SK-N-SH (cell line): ENCODE measurements around the gene CDH22. TPM values are rescaled to one million over a fixed set of nuclear protein-coding genes. Genes with fewer than 3 reads are reported as not detected.

Experiments
- CTCF ChIA-PET: fragments of 300-600, 350-600 bp; formaldehyde crosslinking; extraction: SDS; loops from one replicate; lab custom pipeline; 2021; lab: Yijun Ruan, JAX
- POLR2A ChIA-PET: fragments of 350-600 bp; sonication (Branson Sonifier 250); formaldehyde crosslinking; extraction: SDS; loops from one replicate; lab custom pipeline; 2020; ENCODE audit warnings: antibody characterized with exemption, inconsistent platforms; lab: Yijun Ruan, JAX
- DNase-seq: peaks from one replicate; pipeline ENCODE4 v3.0.0; 2012
- H2AFZ ChIP-seq: fragments of 200-600 bp; sonication (generic); 2 replicates; pipeline ENCODE4 v1.8.1; 2016; ENCODE audit warnings: antibody characterized with exemption, mild to moderate bottlenecking, low read depth
- H3F3A ChIP-seq: fragments of 200-600 bp; sonication (generic); replicated peaks from 2 replicates; pipeline ENCODE3; 2016; ENCODE audit warnings: antibody characterized with exemption, mild to moderate bottlenecking; ENCODE audit not compliant: insufficient read depth
- H3K27ac ChIP-seq, 2 experiments: fragments of 200-500 bp in 1 of 2; fragments of 200-600 bp in 1 of 2; sonication (Bioruptor generic) in 1 of 2; sonication (generic), shearing (Covaris generic) in 1 of 2; 2 replicates each; pipeline versions ENCODE4 v1.5.1 to v1.6.1; 2014 to 2016; ENCODE audit warnings: low read depth in 2 of 2, inconsistent platforms in 1 of 2, low read length in 1 of 2, mild to moderate bottlenecking in 1 of 2, mixed read lengths in 1 of 2
- H3K27me3 ChIP-seq: fragments of 200-600 bp; sonication (generic), shearing (Covaris generic); 2 replicates; pipeline ENCODE4 v1.6.1; 2016; ENCODE audit warnings: mixed run types; ENCODE audit not compliant: insufficient read depth
- H3K36me3 ChIP-seq, 2 experiments: fragments of 200-500 bp in 1 of 2; fragments of 200-600 bp in 1 of 2; sonication (Bioruptor generic) in 1 of 2; sonication (generic) in 1 of 2; replicated peaks in 1 of 2; 2 replicates each; pipeline versions ENCODE3 to v1.5.1; 2014 to 2016; ENCODE audit warnings: low read length in 1 of 2, mild to moderate bottlenecking in 1 of 2; ENCODE audit not compliant: insufficient read depth in 2 of 2, control insufficient read depth in 1 of 2
- H3K4me1 ChIP-seq, 2 experiments: fragments of 200-500 bp in 1 of 2; fragments of 200-600 bp in 1 of 2; sonication (Bioruptor generic) in 1 of 2; sonication (generic), shearing (Covaris generic) in 1 of 2; 2 replicates each; pipeline versions ENCODE4 v1.5.1 to v1.6.1; 2014 to 2016; ENCODE audit warnings: low read depth in 1 of 2, low read length in 1 of 2, mixed run types in 1 of 2; ENCODE audit not compliant: insufficient read depth in 2 of 2, control insufficient read depth in 1 of 2
- H3K4me2 ChIP-seq: fragments of 200-600 bp; sonication (generic), shearing (Covaris generic); 2 replicates; pipeline ENCODE4 v1.6.1; 2017; ENCODE audit warnings: mixed run types
- H3K4me3 ChIP-seq, 2 experiments: fragments of 200-500 bp in 1 of 2; fragments of 200-600 bp in 1 of 2; sonication (Bioruptor generic) in 1 of 2; sonication (generic), shearing (Covaris generic) in 1 of 2; 2 replicates each; pipeline versions ENCODE4 v1.5.1 to v1.8.1; 2014 to 2016; ENCODE audit warnings: low read depth in 2 of 2, inconsistent platforms in 1 of 2, low read length in 1 of 2, mild to moderate bottlenecking in 1 of 2, mixed read lengths in 1 of 2, moderate library complexity in 1 of 2
- H3K79me2 ChIP-seq: fragments of 200-600 bp; sonication (generic); 2 replicates; pipeline ENCODE4 v1.8.1; 2017; ENCODE audit warnings: mild to moderate bottlenecking; ENCODE audit not compliant: insufficient read depth
- H3K9ac ChIP-seq: fragments of 200-600 bp; sonication (generic); 2 replicates; pipeline ENCODE4 v1.6.1; 2017; ENCODE audit warnings: mixed run types
- H3K9me2 ChIP-seq: fragments of 200-600 bp; sonication (generic); 2 replicates; pipeline ENCODE4 v1.6.1; 2017; ENCODE audit warnings: mixed run types
- H3K9me3 ChIP-seq: fragments of 200-600 bp; sonication (generic); 2 replicates; pipeline ENCODE4 v1.6.1; 2017; ENCODE audit warnings: mixed run types, mild to moderate bottlenecking, moderate library complexity
- H4K20me1 ChIP-seq: fragments of 200-600 bp; sonication (generic); 2 replicates; pipeline ENCODE4 v1.6.1; 2017; ENCODE audit warnings: mild to moderate bottlenecking, mixed run types; ENCODE audit not compliant: insufficient read depth
- CHD2 ChIP-seq: fragments of 150-350 bp; IDR thresholded peaks from 2 replicates; pipeline ENCODE4 v1.6.1; 2018; ENCODE audit warnings: low read length; ENCODE audit not compliant: partially characterized antibody
- ELF1 ChIP-seq: IDR thresholded peaks from 2 replicates; pipeline ENCODE4 v1.4.0; 2012
- EP300 ChIP-seq, 2 experiments: IDR thresholded peaks; 2 replicates each; pipeline versions ENCODE4 v1.4.0 to v1.6.1; 2012; ENCODE audit warnings: borderline replicate concordance in 1 of 2, low read depth in 1 of 2, low read length in 1 of 2
- EZH2phosphoT487 ChIP-seq: fragments of 200-600 bp; sonication (generic); IDR thresholded peaks from 2 replicates; pipeline ENCODE4 v1.6.1; 2017; ENCODE audit warnings: low read depth, mixed run types, mild to moderate bottlenecking, antibody characterized with exemption, moderate library complexity, borderline replicate concordance
- FOSL2 ChIP-seq: IDR thresholded peaks from 2 replicates; pipeline ENCODE4 v1.4.0; 2012; ENCODE audit warnings: low read depth, mild to moderate bottlenecking, moderate library complexity, borderline replicate concordance
- FOXJ3 ChIP-seq: sonication (generic); formaldehyde crosslinking; IDR thresholded peaks from 2 replicates; pipeline ENCODE4 v1.5.1; 2020; ENCODE audit warnings: mild to moderate bottlenecking, missing genetic modification reagents
- FOXM1 ChIP-seq: IDR thresholded peaks from 2 replicates; pipeline ENCODE4 v1.4.0; 2012; ENCODE audit warnings: low read depth, mild to moderate bottlenecking
- GABPA ChIP-seq: IDR thresholded peaks from 2 replicates; pipeline ENCODE4 v1.4.0; 2012; ENCODE audit warnings: low read depth, mild to moderate bottlenecking
- GATA2 ChIP-seq: sonication (generic); formaldehyde crosslinking; IDR thresholded peaks from 2 replicates; pipeline ENCODE4 v1.5.0; 2020; ENCODE audit warnings: mild to moderate bottlenecking, missing genetic modification reagents
- JUND ChIP-seq: IDR thresholded peaks from 2 replicates; pipeline ENCODE4 v1.4.0; 2012
- NRF1 ChIP-seq: IDR thresholded peaks from 2 replicates; pipeline ENCODE4 v1.6.1; 2012; ENCODE audit warnings: low read depth, mild to moderate bottlenecking, low read length
- POLR2AphosphoS5 ChIP-seq: IDR thresholded peaks from 2 replicates; pipeline ENCODE4 v1.6.1; 2012; ENCODE audit warnings: low read depth, low read length
- RFX5 ChIP-seq: IDR thresholded peaks from 2 replicates; pipeline ENCODE4 v1.6.1; 2012; ENCODE audit warnings: mild to moderate bottlenecking, improper control_type of control experiment, low read length
- SIN3A ChIP-seq: IDR thresholded peaks from 2 replicates; pipeline ENCODE4 v1.6.1; 2012; ENCODE audit warnings: low read depth, mild to moderate bottlenecking, low read length, moderate library complexity, borderline replicate concordance
- TAF1 ChIP-seq: IDR thresholded peaks from 2 replicates; pipeline ENCODE4 v1.6.1; 2012; ENCODE audit warnings: low read depth, mild to moderate bottlenecking, low read length, moderate library complexity, borderline replicate concordance
- TCF12 ChIP-seq: IDR thresholded peaks from 2 replicates; pipeline ENCODE4 v1.4.0; 2012
- YY1 ChIP-seq: IDR thresholded peaks from 2 replicates; pipeline ENCODE4 v1.4.0; 2012; ENCODE audit warnings: low read depth, mild to moderate bottlenecking
- WGBS: methylation state at CpG from one replicate; pipeline ENCODE4 v1.1.6; 2017; ENCODE audit warnings: low lambda C conversion rate; 5-methylcytosine and 5-hydroxymethylcytosine counted together
- polyA plus RNA-seq, 3 experiments: library from polyadenylated mRNA; depleted of rRNA; stranded (reverse); fragments of >200 nt; gene quantifications; 2 replicates each; pipeline ENCODE4 v1.2.3, GENCODE V29; 2012
- TF ChIP-seq, protein P1 (sequence below): IDR thresholded peaks from 2 replicates; pipeline ENCODE4 v1.4.0; 2012; ENCODE audit warnings: low read depth
- TF ChIP-seq, protein P2 (sequence below): fragments of 150-350 bp; IDR thresholded peaks from 2 replicates; pipeline ENCODE4 v1.6.1; 2016; ENCODE audit warnings: mild to moderate bottlenecking, low read depth, low read length
- TF ChIP-seq, protein P3 (sequence below): IDR thresholded peaks from 2 replicates; pipeline ENCODE4 v1.4.0; 2012; ENCODE audit warnings: low read depth, borderline replicate concordance
- TF ChIP-seq, protein P4 (sequence below): IDR thresholded peaks from 2 replicates; pipeline ENCODE4 v1.4.0; 2012; ENCODE audit warnings: low read depth, borderline replicate concordance
- TF ChIP-seq, protein P5 (sequence below): fragments of 150-350 bp; IDR thresholded peaks from 2 replicates; pipeline ENCODE4 v1.6.1; 2017; ENCODE audit warnings: antibody characterized with exemption, low read length, low read depth, borderline replicate concordance

The CDH22 gene
- polyA plus RNA-seq, 1 of the 3 experiments (the other 2 are of a cell fraction): not detected

DNA sequence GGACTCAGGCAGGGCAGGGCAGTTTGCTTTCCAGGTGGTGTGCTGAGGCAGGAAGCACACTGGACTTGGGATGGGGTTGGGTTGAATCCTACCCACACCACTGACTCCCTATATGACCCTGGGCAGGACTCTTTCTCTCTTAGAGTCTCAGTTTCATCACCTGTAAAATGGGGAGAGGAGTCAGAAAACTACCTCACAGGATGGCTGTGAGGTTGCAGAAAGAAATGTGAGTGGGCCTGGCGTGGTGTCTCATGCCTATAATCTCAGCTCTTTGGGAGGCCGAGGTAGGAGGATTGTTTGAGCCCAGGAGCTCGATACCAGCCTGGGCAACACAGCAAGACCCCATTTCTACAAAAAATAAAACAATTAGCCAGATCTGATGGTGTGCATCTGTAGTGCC lies 122.9 kb downstream of the CDH22 start:
- Histone ChIP-seq H3K9ac (no peak overlapping the region), H2AFZ (no peak overlapping the region), H3K79me2 (no peaks in the 10 kb centered on the region), H3K9me2 (no peaks in the 10 kb centered on the region), H3K27me3 (0 out of 2 replicates have a peak, but pooled peaks cover 4% of the 10 kb centered on the region), H3K36me3 (no peaks in the 10 kb centered on the region), H3K27ac (no peak overlapping the region), H4K20me1 (no peaks in the 10 kb centered on the region), H3K4me1 (peaks cover 0 to 13% of the 10 kb centered on the region in 2 experiments; a peak in 1 of 4 replicates), H3F3A (no peaks in the 10 kb centered on the region), H3K4me2 (no peak overlapping the region), H3K4me3 (no peak overlapping the region), H3K9me3 (no peaks in the 10 kb centered on the region)
- no peak for TF ChIP-seq EP300 (IDR thresholded peaks at IDR 0.05; ENCODE audit: borderline replicate concordance in 1 of 2, low read depth in 1 of 2, low read length in 1 of 2)
- TF ChIP-seq FOXJ3: no peak
- TF ChIP-seq, protein P1, sequence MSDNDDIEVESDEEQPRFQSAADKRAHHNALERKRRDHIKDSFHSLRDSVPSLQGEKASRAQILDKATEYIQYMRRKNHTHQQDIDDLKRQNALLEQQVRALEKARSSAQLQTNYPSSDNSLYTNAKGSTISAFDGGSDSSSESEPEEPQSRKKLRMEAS: no peak
- TF ChIP-seq TCF12: no peak
- no peak for TF ChIP-seq CHD2
- TF ChIP-seq JUND: no peak
- TF ChIP-seq YY1: no peak
- TF ChIP-seq ELF1: no peak
- no peak for TF ChIP-seq POLR2AphosphoS5
- TF ChIP-seq FOSL2: no peak
- TF ChIP-seq, protein P2, sequence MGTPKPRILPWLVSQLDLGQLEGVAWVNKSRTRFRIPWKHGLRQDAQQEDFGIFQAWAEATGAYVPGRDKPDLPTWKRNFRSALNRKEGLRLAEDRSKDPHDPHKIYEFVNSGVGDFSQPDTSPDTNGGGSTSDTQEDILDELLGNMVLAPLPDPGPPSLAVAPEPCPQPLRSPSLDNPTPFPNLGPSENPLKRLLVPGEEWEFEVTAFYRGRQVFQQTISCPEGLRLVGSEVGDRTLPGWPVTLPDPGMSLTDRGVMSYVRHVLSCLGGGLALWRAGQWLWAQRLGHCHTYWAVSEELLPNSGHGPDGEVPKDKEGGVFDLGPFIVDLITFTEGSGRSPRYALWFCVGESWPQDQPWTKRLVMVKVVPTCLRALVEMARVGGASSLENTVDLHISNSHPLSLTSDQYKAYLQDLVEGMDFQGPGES: no peak
- TF ChIP-seq, protein P3, sequence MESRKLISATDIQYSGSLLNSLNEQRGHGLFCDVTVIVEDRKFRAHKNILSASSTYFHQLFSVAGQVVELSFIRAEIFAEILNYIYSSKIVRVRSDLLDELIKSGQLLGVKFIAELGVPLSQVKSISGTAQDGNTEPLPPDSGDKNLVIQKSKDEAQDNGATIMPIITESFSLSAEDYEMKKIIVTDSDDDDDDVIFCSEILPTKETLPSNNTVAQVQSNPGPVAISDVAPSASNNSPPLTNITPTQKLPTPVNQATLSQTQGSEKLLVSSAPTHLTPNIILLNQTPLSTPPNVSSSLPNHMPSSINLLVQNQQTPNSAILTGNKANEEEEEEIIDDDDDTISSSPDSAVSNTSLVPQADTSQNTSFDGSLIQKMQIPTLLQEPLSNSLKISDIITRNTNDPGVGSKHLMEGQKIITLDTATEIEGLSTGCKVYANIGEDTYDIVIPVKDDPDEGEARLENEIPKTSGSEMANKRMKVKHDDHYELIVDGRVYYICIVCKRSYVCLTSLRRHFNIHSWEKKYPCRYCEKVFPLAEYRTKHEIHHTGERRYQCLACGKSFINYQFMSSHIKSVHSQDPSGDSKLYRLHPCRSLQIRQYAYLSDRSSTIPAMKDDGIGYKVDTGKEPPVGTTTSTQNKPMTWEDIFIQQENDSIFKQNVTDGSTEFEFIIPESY: no peak
- TF ChIP-seq GATA2 (CRISPR knock-in tag): no peak
- no peak for TF ChIP-seq TAF1
- no peak for TF ChIP-seq RFX5
- no peak for TF ChIP-seq SIN3A
- no peak for TF ChIP-seq NRF1
- WGBS: 27% methylated on average over 3 of the region's 3 CpGs
- CTCF ChIA-PET: interaction anchor here (0.7 to 2.9 kb wide), 4 partner anchors 11 to 522 kb away, joined by 4 to 13 read pairs (median 6); no protein-coding TSS in a partner anchor
- DNase-seq: no peak
- POLR2A ChIA-PET: no interaction called here

DNA sequence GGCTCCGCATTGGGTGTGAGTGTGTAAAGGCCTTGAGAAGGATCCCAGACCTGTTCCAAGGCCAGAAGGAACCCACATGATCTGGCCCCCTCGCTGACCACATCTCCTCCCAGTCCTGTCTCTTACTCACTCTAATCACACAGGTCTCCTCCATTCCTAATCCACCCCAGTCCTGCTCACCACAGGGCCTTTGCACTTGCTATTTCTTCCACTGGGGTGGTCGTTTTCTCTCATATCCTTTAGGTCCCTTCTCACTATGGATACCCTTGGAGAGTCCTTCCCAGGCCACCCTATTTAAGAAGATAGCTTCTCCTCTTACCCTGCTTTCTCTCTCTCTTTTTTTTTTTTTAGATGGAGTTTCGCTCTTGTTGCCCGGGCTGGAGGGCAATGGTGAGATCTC lies 124.5 kb downstream of the CDH22 start:
- CTCF ChIA-PET: interaction anchor here (1.3 to 2.4 kb wide), 4 partner anchors 9 to 165 kb away, joined by 4 to 13 read pairs (median 4); no protein-coding TSS in a partner anchor
- 56% methylated on average over 5 of the region's 5 CpGs for WGBS
- TF ChIP-seq EZH2phosphoT487 (no peak), GABPA (no peak), JUND (no peak), EP300 (IDR thresholded peaks at IDR 0.05; ENCODE audit: borderline replicate concordance in 1 of 2, low read depth in 1 of 2, low read length in 1 of 2) (no peak), SIN3A (no peak), POLR2AphosphoS5 (no peak), GATA2 (CRISPR knock-in tag) (no peak), FOXM1 (no peak)
- TF ChIP-seq, protein P4, sequence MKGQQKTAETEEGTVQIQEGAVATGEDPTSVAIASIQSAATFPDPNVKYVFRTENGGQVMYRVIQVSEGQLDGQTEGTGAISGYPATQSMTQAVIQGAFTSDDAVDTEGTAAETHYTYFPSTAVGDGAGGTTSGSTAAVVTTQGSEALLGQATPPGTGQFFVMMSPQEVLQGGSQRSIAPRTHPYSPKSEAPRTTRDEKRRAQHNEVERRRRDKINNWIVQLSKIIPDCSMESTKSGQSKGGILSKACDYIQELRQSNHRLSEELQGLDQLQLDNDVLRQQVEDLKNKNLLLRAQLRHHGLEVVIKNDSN: no peak
- TF ChIP-seq, protein P3: no peak
- TF ChIP-seq, protein P5, sequence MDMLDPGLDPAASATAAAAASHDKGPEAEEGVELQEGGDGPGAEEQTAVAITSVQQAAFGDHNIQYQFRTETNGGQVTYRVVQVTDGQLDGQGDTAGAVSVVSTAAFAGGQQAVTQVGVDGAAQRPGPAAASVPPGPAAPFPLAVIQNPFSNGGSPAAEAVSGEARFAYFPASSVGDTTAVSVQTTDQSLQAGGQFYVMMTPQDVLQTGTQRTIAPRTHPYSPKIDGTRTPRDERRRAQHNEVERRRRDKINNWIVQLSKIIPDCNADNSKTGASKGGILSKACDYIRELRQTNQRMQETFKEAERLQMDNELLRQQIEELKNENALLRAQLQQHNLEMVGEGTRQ: no peak

More for the DNA sequence above, 124.5 kb downstream of the CDH22 start:
- Histone ChIP-seq H2AFZ (no peak overlapping the region), H3K9me2 (no peaks in the 10 kb centered on the region), H3K79me2 (no peaks in the 10 kb centered on the region), H3K4me3 (no peak overlapping the region), H3K9me3 (no peaks in the 10 kb centered on the region), H3K4me2 (no peak overlapping the region), H3F3A (no peaks in the 10 kb centered on the region), H3K36me3 (no peaks in the 10 kb centered on the region), H3K4me1 (peaks cover 0 to 16% of the 10 kb centered on the region in 2 experiments; a peak in 1 of 4 replicates), H3K27ac (no peak overlapping the region), H4K20me1 (no peaks in the 10 kb centered on the region), H3K9ac (no peak overlapping the region), H3K27me3 (0 out of 2 replicates have a peak, but pooled peaks cover under 1% of the 10 kb centered on the region)
- POLR2A ChIA-PET: no interaction called here
- DNase-seq: no peak
